ENCODE results near the gene WNT9A.

The WNT9A gene

DNA sequence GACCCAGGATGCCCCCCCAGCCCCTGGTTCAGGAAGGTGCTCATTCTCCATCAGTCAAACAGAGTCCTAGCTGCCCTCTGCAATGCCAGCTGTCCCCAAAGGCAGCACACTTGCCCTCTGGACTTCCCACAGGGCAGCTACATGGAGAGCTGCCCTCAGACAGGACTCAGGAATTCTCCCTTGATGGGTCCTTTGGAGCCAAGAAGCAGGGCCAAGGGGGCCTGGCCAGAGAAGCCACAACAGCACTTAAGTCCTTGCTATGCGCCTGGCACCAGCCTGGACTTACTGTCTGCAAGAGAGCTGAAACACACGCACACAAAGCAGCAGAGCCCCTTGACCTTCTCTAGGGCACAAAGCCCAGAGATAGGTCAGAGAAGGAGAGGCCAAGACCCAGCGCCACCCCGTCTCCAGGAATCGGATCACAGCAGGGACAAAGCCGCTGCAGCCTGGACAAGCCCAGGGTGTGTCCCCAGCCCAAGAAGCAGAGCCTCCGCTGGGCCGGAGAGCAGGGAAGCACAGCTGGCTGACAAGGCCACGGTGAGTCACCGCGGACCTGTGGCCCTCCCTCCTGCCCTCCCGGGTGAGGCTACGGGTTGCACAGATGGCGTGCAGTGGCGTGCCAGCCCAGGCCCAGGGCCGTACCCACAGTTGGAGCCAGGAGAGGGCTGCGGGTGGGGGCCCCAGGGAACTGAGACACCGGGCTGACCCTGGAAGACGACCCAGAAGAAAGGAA lies 1.7 kb downstream of the WNT9A start (continued):
- no peak for TF ChIP-seq EGR2 (tag by site-specific recombination; IDR thresholded peaks at IDR 0.05; ENCODE audit: low read depth)
- TF ChIP-seq WT1 (tag by site-specific recombination; IDR thresholded peaks at IDR 0.05) = 0 out of 2 replicates have a peak, but pooled peaks have one; percentile 15
- TF ChIP-seq KLF1 (tag by site-specific recombination; IDR thresholded peaks at IDR 0.05) = peak; percentile 89
- TF ChIP-seq ZNF2 (tag by site-specific recombination; IDR thresholded peaks at IDR 0.05) = no peak

DNA sequence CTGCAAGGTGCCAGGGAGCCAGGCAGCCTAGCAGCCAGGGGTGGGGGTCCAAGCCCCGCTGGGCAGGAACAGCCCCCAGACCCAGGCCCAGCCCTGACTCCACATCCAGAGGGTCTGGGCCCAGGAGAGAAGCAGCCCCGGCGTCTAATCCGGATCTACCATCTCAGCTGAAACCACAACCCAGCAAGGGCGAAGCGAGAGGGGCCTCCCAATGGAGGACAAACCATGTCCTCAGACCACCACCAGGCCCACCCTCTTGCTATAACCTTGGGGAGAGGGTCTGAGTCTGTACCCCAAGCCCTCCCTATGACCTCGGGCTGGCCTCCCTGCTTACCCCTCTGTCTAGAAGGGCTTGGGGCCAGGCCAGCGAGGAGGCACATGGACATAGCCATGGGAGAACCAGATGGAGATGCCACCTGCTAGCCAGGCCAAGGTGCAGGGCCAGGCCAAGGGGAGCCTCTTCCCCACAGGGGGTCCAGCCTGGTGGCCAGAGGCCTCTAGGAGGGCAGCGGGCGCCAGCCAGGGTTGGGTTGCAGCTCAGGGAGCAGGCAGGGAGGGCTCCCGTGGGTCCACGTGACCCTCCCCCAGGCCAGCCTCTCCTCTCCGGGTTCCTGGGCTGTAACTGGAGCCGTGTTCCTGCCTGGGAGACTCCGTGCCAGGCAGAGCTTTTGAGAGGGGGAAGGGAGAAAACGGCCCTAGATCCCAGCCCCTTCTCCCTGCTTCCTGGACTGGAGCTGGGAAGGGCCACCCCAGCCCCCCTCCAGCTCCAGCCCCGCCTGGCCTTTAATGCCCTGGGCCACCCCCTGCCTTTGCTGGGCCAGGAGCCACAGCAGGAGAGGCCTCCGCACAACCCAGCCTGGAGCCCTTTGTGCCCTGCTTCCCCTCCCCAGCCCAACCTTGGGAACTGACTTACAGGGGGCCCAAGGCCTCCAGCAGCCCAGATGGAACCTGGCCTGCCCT lies 2.5 kb downstream of the WNT9A start:
- ChIA-PET CTCF (interaction anchor here (0.6 to 3.0 kb wide), 9 partner anchors 8 to 496 kb away, joined by 3 to 42 read pairs (median 4); no protein-coding TSS in a partner anchor), POLR2A (no interaction called here)
- Histone ChIP-seq H3K4me3 (ENCODE audit: low read depth, low read length) (no peak overlapping the region), H3K9me3 (ENCODE audit: control insufficient read depth, insufficient read depth, low read depth, low read length) (no peaks in the 10 kb centered on the region), H3K4me1 (ENCODE audit: control insufficient read depth, insufficient read depth, low read length) (peaks cover 14% of the 10 kb centered on the region), H3K36me3 (ENCODE audit: control insufficient read depth in 2 of 2, insufficient read depth in 1 of 2, low read length in 2 of 2) (no peaks in the 10 kb centered on the region), H3K27ac (ENCODE audit: extremely low read depth, low read depth, low read length) (no peak overlapping the region)
- TF ChIP-seq GLI4 (tag by site-specific recombination; IDR thresholded peaks at IDR 0.05) (no peak), GLIS1 (tag by site-specific recombination; IDR thresholded peaks at IDR 0.05) (peak; percentile 44; the same call in 1 of the 2 replicates), IKZF3 (tag by site-specific recombination; IDR thresholded peaks at IDR 0.05) (no peak), ZIC2 (tag by site-specific recombination; IDR thresholded peaks at IDR 0.05) (0 out of 2 replicates have a peak, but pooled peaks have one; percentile 19), GLIS2 (tag by site-specific recombination; IDR thresholded peaks at IDR 0.05) (peak; percentile 59), SCRT2 (tag by site-specific recombination; IDR thresholded peaks at IDR 0.05) (no peak), ZNF202 (tag by site-specific recombination; IDR thresholded peaks at IDR 0.05; ENCODE audit: borderline replicate concordance) (no peak), YY1 (tag by site-specific recombination; IDR thresholded peaks at IDR 0.05) (no peak), ZNF157 (tag by site-specific recombination; IDR thresholded peaks at IDR 0.05) (no peak)

DNA sequence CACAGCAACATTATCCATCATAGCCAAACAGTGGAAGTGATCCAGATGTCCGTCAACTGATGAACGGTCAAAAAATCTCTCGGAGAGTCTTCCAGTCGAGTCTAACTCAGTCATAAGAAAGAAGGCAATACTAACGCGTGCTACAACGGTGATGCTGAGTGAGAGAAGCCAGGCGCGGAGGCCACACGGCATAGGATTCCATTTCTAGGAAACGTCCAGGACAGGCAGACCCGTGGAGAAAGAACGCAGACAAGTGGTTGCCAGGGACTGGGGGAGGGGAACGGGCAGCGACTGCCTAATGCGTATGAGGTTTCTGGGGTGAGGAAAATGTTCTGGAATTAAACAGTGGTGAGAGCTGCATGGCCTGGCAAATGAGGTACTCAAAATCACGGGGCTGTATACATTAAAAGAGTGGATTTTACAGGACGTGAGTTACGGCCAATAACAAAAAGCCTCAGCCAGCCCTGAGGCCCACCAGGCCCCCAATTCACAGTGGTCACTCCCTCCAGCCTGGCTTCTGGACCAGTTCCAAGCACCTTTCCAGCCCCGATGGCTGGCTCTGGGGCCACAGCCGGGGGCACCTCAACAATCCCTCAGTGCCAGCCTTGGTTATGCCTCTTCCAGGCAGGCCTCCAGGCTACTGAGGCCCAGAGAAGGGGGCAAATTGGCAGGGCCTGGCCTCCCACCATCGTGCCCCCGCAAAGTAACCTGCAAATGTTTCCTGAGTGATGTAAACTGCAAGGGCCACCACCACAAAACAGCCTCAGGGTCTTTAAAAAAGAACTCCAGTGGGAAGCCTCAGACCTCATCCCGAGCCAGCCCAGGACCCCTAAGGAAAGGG lies 3.4 kb downstream of the WNT9A start:
- Histone ChIP-seq H3K4me3 (ENCODE audit: low read depth, low read length) (no peak overlapping the region), H3K9me3 (ENCODE audit: control insufficient read depth, insufficient read depth, low read depth, low read length) (no peaks in the 10 kb centered on the region), H3K36me3 (ENCODE audit: control insufficient read depth in 2 of 2, insufficient read depth in 1 of 2, low read length in 2 of 2) (no peaks in the 10 kb centered on the region), H3K27ac (ENCODE audit: extremely low read depth, low read depth, low read length) (no peak overlapping the region), H3K4me1 (ENCODE audit: control insufficient read depth, insufficient read depth, low read length) (peaks cover 14% of the 10 kb centered on the region)
- peak; percentile 97 for TF ChIP-seq ZNF10 (tag by site-specific recombination; IDR thresholded peaks at IDR 0.05)
- TF ChIP-seq, protein P1, sequence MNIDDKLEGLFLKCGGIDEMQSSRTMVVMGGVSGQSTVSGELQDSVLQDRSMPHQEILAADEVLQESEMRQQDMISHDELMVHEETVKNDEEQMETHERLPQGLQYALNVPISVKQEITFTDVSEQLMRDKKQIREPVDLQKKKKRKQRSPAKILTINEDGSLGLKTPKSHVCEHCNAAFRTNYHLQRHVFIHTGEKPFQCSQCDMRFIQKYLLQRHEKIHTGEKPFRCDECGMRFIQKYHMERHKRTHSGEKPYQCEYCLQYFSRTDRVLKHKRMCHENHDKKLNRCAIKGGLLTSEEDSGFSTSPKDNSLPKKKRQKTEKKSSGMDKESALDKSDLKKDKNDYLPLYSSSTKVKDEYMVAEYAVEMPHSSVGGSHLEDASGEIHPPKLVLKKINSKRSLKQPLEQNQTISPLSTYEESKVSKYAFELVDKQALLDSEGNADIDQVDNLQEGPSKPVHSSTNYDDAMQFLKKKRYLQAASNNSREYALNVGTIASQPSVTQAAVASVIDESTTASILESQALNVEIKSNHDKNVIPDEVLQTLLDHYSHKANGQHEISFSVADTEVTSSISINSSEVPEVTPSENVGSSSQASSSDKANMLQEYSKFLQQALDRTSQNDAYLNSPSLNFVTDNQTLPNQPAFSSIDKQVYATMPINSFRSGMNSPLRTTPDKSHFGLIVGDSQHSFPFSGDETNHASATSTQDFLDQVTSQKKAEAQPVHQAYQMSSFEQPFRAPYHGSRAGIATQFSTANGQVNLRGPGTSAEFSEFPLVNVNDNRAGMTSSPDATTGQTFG (tag by site-specific recombination; IDR thresholded peaks at IDR 0.05; ENCODE audit: borderline replicate concordance) = no peak
- POLR2A ChIA-PET = no interaction called here
- CTCF ChIA-PET = interaction anchor here (1.1 to 3.0 kb wide), 3 partner anchors 9 to 463 kb away, joined by 4 to 42 read pairs (median 6); no protein-coding TSS in a partner anchor

All from HEK293 (cell line).